T-helper 17 cell (primary cell): ENCODE results near the gene ZNF329. TPM values are rescaled to one million over a fixed set of nuclear protein-coding genes. Genes with fewer than 3 reads are reported as not detected.
"Not testable (repeated sequence)": the region's sequence is repeated elsewhere in the genome, so short reads cannot be mapped to it uniquely, and the experiment has no call there.

Experiments
- ATAC-seq: fragments of 150-1000 bp; cut with Tn5 transposase; 2 replicates; pipeline ENCODE4 v1.10.0; 2021; ENCODE audit warnings: mild to moderate bottlenecking, moderate library complexity
- DNase-seq, 3 donors: peaks; one replicate each; pipeline versions ENCODE4 v3.0.0 to v3.0.0-alpha.2; 2020 to 2021
- H3K9me3 ChIP-seq: one replicate; pipeline ENCODE4 v1.7.0; 2013; ENCODE audit warnings: low read length, mild to moderate bottlenecking; ENCODE audit not compliant: control insufficient read depth, poor library complexity, severe bottlenecking
- H3K27ac Mint-ChIP-seq: one replicate; pipeline ENCODE4 v1.8.0; 2022; ENCODE audit warnings: mild to moderate bottlenecking, moderate library complexity, mixed read lengths
- H3K27me3 Mint-ChIP-seq: one replicate; pipeline ENCODE4 v1.8.0; 2022; ENCODE audit warnings: mixed read lengths
- H3K36me3 Mint-ChIP-seq: one replicate; pipeline ENCODE4 v1.8.0; 2022; ENCODE audit warnings: low read depth, mixed read lengths
- H3K4me1 Mint-ChIP-seq: one replicate; pipeline ENCODE4 v1.8.0; 2022; ENCODE audit warnings: mild to moderate bottlenecking, mixed read lengths
- H3K4me3 Mint-ChIP-seq: one replicate; pipeline ENCODE4 v1.8.0; 2022; ENCODE audit warnings: mild to moderate bottlenecking, moderate library complexity, mixed read lengths
- total RNA-seq, 4 donors: library from RNA in 2 of 4; stranded (reverse) in 2 of 4; gene quantifications; one replicate each; pipeline ENCODE4 v1.2.3 and lab custom pipeline; 2022 to 2026

The ZNF329 gene
- total RNA-seq, 2 donors from 2014 or later = 10.8 to 12.5 TPM

DNA sequence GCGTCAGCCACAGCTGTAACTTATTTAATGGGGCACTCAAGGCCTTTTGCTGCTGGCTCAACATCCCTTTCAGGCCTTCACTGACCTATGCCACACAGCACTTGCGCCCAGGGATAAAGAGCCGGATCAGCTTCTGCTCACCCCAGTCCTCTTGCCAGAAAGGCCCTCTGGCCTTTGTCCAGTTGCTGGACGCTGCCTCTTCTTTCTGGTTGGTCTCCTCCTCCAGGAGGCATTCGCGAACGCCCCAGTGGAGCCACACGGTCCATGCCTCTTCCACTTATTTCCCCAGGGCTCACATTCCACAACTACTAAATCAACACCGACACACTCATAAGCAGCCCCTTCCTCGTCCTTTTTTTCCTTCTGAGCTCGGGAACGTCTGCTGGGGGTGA is 3.7 kb upstream of the ZNF329 start:
- Mint-ChIP-seq H3K4me1 (peaks cover 9% of the 10 kb centered on the region), H3K4me3 (peak overlapping the region; percentile 85), H3K36me3 (peaks cover 2% of the 10 kb centered on the region), H3K27ac (peak overlapping the region; percentile 56), H3K27me3 (no peaks in the 10 kb centered on the region)
- no peak for ATAC-seq
- no peak for DNase-seq
- H3K9me3 ChIP-seq = no peaks in the 10 kb centered on the region

DNA sequence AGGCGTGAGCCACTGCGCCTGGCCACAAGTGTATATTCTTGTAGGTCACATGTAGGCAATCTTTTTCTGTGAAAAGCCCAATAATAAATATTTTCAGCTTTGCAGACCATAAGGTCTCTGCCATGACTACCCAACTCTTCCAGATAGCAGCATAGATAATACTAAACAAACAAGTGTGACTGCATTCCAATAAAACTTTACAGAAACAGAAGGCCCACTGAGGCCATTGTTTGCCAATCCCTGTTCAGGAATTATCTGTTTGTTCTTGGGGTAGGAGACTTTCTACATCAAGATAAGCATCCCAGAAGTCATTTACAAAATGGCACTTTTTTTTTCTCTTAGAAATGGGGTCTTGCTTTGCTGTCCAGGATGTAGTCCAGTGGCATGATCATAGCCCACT is 2.8 kb upstream of the ZNF329 start:
- H3K27ac Mint-ChIP-seq = no peak overlapping the region
- no peak for ATAC-seq

DNA sequence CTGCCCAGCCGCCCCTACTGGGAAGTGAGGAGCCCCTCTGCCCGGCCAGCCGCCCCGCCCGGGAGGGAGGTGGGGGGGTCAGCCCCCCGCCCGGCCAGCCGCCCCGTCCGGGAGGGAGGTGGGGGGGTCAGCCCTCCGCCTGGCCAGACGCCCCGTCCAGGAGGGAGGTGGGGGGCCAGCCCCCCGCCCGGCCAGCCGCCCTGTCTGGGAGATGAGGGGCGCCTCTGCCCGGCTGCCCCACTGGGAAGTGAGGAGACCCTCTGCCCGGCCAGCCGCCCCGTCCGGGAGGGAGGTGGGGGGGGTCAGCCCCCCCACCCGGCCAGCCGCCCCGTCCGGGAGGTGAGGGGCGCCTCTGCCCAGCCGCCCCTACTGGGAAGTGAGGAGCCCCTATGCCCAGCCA is 3.1 kb downstream of the ZNF329 start:
- H3K4me1 Mint-ChIP-seq, H3K36me3 Mint-ChIP-seq, H3K27me3 Mint-ChIP-seq, ATAC-seq, H3K4me3 Mint-ChIP-seq, DNase-seq, H3K27ac Mint-ChIP-seq: not testable (repeated sequence)
- H3K9me3 ChIP-seq = peaks cover 16% of the 10 kb centered on the region

More for the DNA sequence above, 2.8 kb upstream of the ZNF329 start:
- H3K27me3 Mint-ChIP-seq = no peaks in the 10 kb centered on the region
- no peak for DNase-seq
- peaks cover 5% of the 10 kb centered on the region for H3K9me3 ChIP-seq
- no peak overlapping the region for H3K4me3 Mint-ChIP-seq
- H3K4me1 Mint-ChIP-seq = peaks cover 9% of the 10 kb centered on the region
- peaks cover 2% of the 10 kb centered on the region for H3K36me3 Mint-ChIP-seq

DNA sequence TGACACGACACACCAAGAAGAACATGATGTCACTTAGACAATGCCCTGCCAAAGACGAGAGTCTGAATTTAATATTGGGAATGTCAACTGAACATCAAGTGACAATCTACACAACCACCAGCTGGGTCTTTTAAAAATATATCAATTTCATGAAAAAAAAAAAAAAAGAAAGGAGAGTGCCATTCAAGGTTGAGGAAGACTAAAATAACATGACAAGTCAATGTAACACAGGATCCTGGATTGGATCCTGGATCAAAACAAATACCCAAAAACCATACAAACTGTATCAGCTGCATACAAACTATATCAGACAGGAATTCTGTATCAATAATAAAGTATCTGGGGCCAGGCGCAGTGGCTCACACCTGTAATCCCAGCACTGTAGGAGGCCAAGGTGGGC is 4.7 kb downstream of the ZNF329 start:
- peaks cover 7% of the 10 kb centered on the region for H3K36me3 Mint-ChIP-seq
- peaks cover 18% of the 10 kb centered on the region for H3K9me3 ChIP-seq
- ATAC-seq (no peak), DNase-seq (no peak)
- peak overlapping the region; percentile 6 for H3K27ac Mint-ChIP-seq
- no peak overlapping the region for H3K4me3 Mint-ChIP-seq
- H3K27me3 Mint-ChIP-seq = no peaks in the 10 kb centered on the region
- peaks cover 6% of the 10 kb centered on the region for H3K4me1 Mint-ChIP-seq

DNA sequence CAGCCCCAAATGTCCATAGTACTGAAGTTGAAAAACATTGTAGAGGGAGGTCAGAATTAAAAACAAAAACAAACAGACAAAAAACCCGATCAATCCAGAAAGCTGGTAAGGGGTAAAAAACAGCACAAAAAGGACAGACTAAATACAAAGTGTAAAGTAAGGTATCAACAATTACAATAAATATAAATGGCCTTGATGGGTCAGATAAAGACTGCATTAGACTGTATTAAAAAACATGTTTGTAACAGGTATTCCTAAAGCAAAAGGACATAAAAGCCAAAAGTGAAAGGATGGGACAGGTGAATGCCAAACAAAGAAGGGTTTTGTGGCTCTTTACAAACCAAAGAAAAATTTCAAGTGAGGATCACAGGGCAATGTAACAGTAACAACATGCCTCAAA is 16.3 kb downstream of the ZNF329 start:
- no peak for DNase-seq
- Mint-ChIP-seq H3K4me3 (no peak overlapping the region), H3K27me3 (no peaks in the 10 kb centered on the region), H3K36me3 (peaks cover 18% of the 10 kb centered on the region), H3K27ac (no peak overlapping the region), H3K4me1 (no peaks in the 10 kb centered on the region)
- no peak for ATAC-seq
- H3K9me3 ChIP-seq = peaks cover 56% of the 10 kb centered on the region

DNA sequence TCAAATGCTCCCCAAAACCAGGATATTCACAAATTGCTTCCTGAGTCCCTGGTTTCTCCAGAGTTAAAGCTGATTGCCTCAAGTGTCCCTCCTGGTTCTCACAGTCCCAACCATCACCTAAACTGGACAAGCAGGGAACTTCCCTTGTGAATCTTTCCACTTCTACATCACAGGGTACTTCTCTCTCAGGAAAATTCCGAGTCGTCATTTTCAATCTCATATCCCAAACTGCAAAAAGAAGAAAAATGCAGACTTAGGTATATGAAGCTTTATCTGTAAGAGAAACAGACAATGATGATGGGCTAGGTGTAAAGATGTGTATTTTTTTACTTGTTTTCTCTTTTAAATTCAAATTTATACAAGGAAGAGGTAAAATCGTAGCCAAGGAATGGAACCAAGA is 21.3 kb downstream of the ZNF329 start:
- peaks cover 76% of the 10 kb centered on the region for H3K9me3 ChIP-seq
- no peaks in the 10 kb centered on the region for H3K4me1 Mint-ChIP-seq
- ATAC-seq (no peak), DNase-seq (no peak)
- no peak overlapping the region for H3K27ac Mint-ChIP-seq
- peaks cover 8% of the 10 kb centered on the region for H3K36me3 Mint-ChIP-seq
- no peaks in the 10 kb centered on the region for H3K27me3 Mint-ChIP-seq
- H3K4me3 Mint-ChIP-seq = no peak overlapping the region

DNA sequence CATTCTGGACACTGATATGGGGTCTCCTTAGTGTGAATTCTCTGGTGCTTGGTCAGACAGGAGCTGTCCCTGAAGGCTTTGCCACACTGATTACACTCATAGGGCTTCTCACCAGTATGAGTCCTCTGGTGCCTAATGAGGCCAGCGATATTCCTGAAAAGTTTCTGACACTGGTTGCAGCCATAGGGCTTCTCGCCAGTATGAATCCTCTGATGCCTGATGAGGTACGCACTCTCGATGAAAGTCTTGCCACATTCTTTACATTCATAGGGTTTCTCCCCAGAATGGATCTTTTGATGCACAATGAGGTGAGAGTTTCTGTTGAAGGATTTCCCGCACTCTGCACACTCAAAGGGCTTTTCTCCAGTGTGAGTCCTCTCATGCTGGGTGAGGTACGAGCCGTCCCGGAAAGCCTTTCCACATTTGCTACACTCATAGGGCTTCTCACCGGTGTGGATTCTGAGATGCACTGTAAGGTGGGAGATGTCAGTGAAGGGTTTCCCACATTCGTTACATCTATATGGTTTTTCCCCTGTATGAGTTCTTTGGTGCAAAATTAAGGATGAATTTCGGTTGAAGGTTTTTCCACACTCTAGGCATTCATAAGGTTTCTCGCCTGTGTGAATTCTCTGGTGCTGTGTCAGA is 22.4 kb downstream of the ZNF329 start:
- Mint-ChIP-seq H3K4me3 (no peak overlapping the region), H3K4me1 (no peaks in the 10 kb centered on the region), H3K36me3 (peaks cover 4% of the 10 kb centered on the region), H3K27ac (no peak overlapping the region), H3K27me3 (no peaks in the 10 kb centered on the region)
- no peak for DNase-seq
- H3K9me3 ChIP-seq = peaks cover 69% of the 10 kb centered on the region
- no peak for ATAC-seq

DNA sequence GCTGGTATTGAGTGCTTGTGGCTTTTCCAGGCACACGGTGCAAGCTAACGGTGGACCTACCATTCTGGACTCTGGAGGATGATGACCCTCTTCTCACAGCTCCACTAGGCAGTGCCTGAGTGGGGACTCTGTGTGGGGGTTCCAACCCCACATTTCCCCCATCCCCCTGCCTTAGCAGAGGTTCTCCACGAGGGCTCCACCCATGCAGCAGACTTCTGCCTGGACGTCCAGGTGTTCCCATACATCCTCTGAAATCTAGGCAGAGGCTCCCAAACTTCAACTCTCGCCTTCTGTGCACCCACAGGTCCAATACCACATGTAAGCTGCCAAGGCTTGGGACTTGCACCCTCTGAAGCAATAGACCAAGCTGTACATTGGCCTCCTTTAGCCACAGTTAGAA is 27.2 kb downstream of the ZNF329 start:
- Mint-ChIP-seq H3K4me3 (no peak overlapping the region), H3K36me3 (no peaks in the 10 kb centered on the region), H3K27ac (no peak overlapping the region), H3K4me1 (no peaks in the 10 kb centered on the region), H3K27me3 (no peaks in the 10 kb centered on the region)
- ATAC-seq = no peak
- no peak for DNase-seq
- H3K9me3 ChIP-seq = peaks cover 55% of the 10 kb centered on the region

DNA sequence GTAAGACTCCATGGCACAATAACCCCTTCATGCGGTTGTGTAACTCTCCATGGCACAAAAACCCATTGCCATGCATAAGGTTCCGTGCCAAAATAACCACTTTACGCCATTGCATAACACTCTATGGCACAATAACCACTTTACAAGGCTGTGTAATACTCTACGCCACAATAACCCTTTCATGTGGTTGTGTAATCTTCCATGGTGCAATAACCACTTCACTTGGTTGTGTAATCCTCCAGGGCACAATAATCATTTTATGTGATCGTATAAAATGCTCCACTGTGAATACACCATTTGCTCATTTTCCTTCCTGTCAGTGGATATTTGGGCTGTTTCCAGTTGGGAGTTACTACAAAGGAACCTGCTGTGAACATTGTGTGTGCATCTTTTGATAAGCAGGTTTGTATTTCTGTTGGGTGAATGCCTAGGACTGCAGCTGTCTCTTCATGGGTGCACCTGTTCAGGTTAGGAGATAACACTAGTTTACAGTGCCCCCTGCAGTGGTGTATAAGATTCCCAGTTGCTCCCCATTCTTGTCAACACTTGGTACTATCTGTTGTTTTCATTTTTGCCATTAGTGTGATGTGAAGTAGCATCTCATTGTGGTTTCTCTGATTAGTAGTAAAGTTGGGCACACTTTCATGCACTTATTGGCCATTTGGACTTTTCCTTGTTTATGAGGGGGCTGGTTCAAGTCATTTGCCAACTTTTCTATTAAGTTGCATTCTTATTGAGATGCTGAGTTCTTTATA is 31.4 kb downstream of the ZNF329 start:
- peaks cover 31% of the 10 kb centered on the region for H3K9me3 ChIP-seq
- Mint-ChIP-seq H3K36me3 (no peaks in the 10 kb centered on the region), H3K4me1 (no peaks in the 10 kb centered on the region), H3K27me3 (no peaks in the 10 kb centered on the region), H3K27ac (no peak overlapping the region), H3K4me3 (no peak overlapping the region)
- DNase-seq (no peak), ATAC-seq (no peak)

DNA sequence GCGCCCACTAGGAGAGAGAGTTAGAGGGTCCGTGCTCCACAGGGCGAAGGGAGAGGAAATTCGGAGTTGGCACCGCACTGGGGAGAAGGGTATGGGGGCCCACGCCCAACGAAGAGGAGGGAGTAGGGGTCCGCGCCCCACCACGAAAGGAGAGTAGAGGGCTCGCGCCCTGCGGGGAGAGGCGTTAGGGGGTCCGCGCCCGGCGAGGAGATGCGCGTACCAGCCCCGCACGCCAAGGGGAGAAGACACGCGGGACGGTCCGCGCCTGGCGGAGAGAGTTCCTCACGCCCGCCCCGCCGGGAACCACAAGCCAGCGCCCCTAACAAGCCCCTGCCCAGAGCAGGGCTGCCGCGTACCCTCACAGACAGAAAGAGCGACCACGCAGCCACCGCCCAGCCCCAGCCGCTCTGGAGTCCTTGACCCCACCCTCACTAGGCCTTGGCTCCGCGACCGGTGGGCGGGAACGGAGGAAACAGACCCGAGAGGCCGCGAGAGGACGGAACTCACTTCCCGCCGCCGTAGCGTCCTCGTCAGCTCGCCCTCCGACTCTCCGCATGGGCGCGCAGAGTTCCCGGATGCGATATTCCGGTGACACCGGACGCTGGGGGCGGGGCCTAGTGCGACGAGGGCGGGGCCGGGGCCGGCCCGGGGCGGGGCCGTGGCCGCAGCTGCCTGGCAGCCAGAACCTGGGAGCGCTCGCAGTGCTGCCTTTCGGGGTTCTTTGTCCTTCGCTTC is 32.6 kb downstream of the ZNF329 start:
- no peaks in the 10 kb centered on the region for H3K36me3 Mint-ChIP-seq
- peak overlapping the region; percentile 0 for H3K4me3 Mint-ChIP-seq
- H3K27me3 Mint-ChIP-seq = no peaks in the 10 kb centered on the region
- H3K9me3 ChIP-seq = peaks cover 30% of the 10 kb centered on the region
- DNase-seq (no peak), ATAC-seq (no peak)
- no peaks in the 10 kb centered on the region for H3K4me1 Mint-ChIP-seq
- no peak overlapping the region for H3K27ac Mint-ChIP-seq

DNA sequence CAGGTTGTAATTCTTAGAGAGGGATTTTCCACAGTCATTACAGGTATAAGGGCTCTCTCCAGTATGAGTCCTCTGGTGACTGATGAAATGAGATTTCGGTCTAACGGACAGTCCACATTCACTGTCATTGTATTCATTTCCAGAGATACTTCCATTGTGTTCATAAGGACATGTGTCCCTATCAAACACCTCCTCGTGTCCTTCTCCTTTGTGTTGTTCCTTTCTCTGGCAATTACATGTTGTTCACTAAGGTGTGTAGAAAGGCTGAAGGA is 42.1 kb downstream of the ZNF329 start:
- Mint-ChIP-seq H3K4me3 (no peak overlapping the region), H3K4me1 (no peaks in the 10 kb centered on the region), H3K27me3 (no peaks in the 10 kb centered on the region), H3K27ac (no peak overlapping the region), H3K36me3 (no peaks in the 10 kb centered on the region)
- peaks cover 25% of the 10 kb centered on the region for H3K9me3 ChIP-seq
- DNase-seq (no peak), ATAC-seq (no peak)

DNA sequence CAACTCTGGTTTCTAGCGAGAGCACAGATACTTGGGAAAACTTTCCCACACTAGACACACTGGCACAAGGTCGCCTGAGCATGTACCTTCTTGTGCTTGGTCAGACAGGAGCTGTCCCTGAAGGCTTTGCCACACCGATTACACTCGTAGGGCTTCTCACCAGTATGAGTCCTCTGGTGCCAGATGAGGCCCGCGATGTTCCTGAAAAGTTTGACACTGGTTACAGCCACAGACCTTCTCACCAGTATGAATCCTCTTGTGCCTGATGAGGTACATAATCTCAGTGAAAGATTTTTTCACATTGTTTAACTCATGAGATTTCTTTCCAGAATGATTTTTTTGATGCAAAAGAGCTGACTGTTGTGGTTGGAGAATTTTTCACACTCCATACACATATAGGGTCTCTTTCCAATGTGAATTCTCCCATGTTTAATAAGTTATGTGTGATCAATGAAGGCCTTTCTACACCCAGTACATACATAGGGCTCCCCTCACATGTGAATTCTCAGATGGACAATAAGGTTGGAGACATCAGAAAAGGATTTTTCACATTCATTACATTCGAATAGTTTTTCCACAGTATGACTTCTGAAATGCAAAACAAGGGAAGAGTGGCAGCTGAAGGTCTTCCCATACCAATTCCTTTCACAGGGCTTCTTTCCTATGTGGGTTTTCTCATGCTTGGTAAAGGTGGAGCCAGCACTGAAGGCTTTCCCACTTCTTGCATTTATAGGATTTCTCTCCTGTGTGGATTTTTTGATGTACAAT is 42.6 kb downstream of the ZNF329 start:
- Mint-ChIP-seq H3K27ac (no peak overlapping the region), H3K36me3 (no peaks in the 10 kb centered on the region), H3K27me3 (no peaks in the 10 kb centered on the region), H3K4me3 (no peak overlapping the region), H3K4me1 (no peaks in the 10 kb centered on the region)
- peaks cover 25% of the 10 kb centered on the region for H3K9me3 ChIP-seq
- DNase-seq (no peak), ATAC-seq (no peak)

DNA sequence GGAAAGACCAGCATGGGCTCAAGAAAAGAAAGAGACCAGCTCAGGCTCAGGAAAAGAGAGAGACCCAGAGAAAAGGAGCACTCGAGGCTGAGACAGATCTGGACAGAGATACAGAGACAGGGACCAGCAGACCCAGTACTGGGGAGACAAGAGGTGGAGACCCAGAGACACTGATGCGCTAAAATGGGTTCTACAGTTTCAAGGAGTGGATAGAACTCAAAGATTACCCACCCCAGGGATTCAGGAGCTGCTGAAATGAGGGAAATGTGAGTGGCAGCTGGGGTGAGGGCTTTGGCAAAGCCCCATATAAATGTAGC is 51.9 kb downstream of the ZNF329 start:
- no peak for ATAC-seq

More for the DNA sequence above, 51.9 kb downstream of the ZNF329 start:
- Mint-ChIP-seq H3K27me3 (no peaks in the 10 kb centered on the region), H3K4me3 (peak overlapping the region; percentile 82), H3K27ac (peak overlapping the region; percentile 94), H3K36me3 (peaks cover 3% of the 10 kb centered on the region), H3K4me1 (peaks cover 5% of the 10 kb centered on the region)
- DNase-seq = no peak
- peaks cover 19% of the 10 kb centered on the region for H3K9me3 ChIP-seq
